ENCODE results near the gene SNU13. TPM values are rescaled to one million over a fixed set of nuclear protein-coding genes. Genes with fewer than 3 reads are reported as not detected.
"Not testable (repeated sequence)": the region's sequence is repeated elsewhere in the genome, so short reads cannot be mapped to it uniquely, and the experiment has no call there.

SNU13 gene
- 133 and 136 TPM in 2 replicates for total RNA-seq (2014; rRNA removed; shearing (Covaris generic))

DNA sequence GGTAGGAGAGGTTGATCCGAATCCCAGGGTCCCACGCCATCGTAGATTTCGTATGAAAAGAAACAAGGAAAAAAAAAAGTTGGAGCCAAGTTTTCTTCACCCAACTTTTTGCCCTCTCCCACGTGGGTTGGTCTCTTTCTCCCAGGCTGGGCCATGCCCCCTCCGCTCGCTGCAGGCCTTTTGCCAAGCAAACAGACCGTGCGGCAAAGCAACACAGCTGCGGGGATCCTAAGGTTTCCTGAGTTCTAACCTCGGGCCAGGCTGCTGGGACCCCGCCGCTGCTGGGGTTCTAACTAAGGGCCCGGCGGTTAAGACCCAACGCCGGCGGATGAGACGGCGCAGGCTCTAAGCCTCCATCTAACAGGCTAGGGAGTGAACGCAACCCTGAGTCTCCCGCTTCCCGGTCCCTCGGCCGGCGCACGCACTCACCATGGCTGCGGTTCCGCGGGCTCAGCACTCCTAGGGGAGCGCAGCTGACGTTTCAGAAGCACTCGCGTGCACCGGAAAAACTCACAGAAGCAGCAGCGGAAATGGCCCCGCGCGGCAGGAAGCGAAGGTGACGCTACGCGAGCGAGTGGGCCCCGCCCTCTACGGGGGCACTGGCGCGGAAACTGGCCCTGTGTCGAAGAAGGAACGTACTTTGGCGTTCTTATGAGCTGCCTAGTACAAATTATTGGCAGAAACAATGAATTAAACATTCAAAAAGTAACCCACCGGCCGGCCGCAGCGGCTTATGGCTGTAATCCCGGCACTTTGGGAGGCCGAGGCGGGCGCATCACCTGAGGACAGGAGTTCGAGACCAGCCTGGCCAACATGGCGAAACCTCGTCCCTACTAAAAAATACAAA, at the start of gene SNU13:
Gene SNU13 (minus strand): TSS at position 503 of the 847 bp plus-strand sequence. CDS start 71 bp downstream, at position 432.
- no peaks in the 10 kb centered on the region for H3K27me3 ChIP-seq
- H3K9me3 ChIP-seq (replicated peaks), result no peaks in the 10 kb centered on the region
- peak within 1 kb of the TSS; percentile 71 for H3K4me3 ChIP-seq
- H3K4me1 ChIP-seq, result no peaks in the 10 kb centered on the region; the same call in 1 of the 2 replicates
- no peaks in the 10 kb centered on the region for H3K36me3 ChIP-seq
- peak within 1 kb of the TSS; percentile 62 for H3K27ac ChIP-seq
- DNase-seq, result peak; percentile 89 to 92

DNA sequence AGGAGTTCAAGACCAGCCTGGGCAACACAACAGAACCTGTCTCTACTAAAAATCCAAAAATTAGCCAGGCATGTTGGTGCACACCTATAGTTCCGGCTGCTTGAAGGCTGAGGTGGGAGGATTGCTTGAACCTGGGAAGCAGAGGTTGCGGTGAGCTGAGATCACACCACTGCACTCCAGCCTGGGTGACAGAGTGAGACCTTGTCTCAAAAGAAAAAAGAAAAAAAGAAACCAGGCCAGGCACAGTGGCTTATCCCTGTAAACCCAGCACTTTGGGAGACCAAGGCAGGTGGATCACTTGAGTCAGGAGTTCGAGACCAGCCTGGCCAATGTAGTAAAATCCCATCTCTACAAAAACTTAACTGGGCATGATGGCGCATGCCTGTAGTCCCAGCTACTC, 44.6 kb upstream of the SNU13 start:
- H3K36me3 ChIP-seq; H3K4me1 ChIP-seq; H3K4me3 ChIP-seq; H3K27me3 ChIP-seq; H3K27ac ChIP-seq; H3K9me3 ChIP-seq (replicated peaks); DNase-seq: not testable (repeated sequence)

DNA sequence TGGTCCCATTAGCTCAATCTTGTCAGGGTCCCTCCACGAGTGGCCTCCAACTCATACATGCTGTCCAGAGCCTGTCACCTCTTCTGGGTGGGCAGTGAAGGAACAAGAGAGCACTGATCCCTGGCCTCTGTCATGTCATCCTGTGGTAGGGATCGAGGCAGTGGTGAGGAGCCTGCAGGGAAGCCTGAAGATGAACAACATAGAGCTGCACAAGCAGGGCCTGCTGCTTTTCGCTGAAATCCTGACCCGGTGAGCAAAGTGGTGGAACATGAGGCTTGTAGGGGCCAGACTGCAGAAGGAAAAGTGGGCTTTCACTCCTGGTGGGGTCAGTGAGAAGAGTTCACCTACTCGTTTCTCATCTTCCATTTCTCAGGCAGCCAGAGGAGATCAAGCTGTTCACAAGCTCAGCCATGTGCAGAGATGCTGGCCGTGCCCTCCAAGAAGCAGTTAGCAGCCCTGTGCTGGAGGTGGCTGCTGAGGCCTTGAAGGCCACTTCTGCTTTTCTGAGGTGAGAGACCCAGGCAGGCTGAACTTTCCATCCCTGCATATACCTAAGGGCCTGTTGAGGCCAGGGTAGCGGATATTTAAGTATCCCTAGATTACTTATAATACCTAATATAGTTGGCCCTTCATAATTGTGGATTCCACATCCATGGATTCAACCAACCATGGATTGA, 43.6 kb upstream of the SNU13 start:
- no peaks in the 10 kb centered on the region for H3K9me3 ChIP-seq (replicated peaks)
- no peaks in the 10 kb centered on the region for H3K36me3 ChIP-seq
- H3K27ac ChIP-seq, result no peak overlapping the region
- no peak for DNase-seq
- H3K4me1 ChIP-seq, result no peaks in the 10 kb centered on the region
- H3K4me3 ChIP-seq, result no peak overlapping the region
- no peaks in the 10 kb centered on the region for H3K27me3 ChIP-seq

DNA sequence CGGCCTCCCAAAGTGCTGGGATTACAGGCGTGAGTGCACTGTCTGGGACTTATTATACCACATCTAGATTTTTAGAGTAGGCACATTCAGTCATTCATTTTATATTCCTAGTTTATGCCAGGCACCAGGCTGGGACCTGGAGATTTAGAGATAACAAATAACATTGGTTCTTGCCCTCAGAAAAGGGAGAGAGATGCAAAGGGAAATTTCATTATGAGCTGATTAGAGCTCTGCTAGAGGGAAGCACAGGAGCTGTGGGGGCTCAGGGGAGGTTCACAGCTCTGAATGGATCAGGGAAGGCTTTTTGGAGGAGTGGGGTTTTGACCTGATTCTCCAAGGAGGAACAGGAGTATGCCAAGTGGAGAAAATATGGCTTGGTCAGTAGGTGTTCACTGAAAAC, 42.9 kb upstream of the SNU13 start:
- Histone ChIP-seq H3K9me3 (replicated peaks) (no peaks in the 10 kb centered on the region), H3K4me1 (no peaks in the 10 kb centered on the region), H3K36me3 (no peaks in the 10 kb centered on the region), H3K27ac (no peak overlapping the region), H3K4me3 (no peak overlapping the region), H3K27me3 (no peaks in the 10 kb centered on the region)
- DNase-seq, result no peak

DNA sequence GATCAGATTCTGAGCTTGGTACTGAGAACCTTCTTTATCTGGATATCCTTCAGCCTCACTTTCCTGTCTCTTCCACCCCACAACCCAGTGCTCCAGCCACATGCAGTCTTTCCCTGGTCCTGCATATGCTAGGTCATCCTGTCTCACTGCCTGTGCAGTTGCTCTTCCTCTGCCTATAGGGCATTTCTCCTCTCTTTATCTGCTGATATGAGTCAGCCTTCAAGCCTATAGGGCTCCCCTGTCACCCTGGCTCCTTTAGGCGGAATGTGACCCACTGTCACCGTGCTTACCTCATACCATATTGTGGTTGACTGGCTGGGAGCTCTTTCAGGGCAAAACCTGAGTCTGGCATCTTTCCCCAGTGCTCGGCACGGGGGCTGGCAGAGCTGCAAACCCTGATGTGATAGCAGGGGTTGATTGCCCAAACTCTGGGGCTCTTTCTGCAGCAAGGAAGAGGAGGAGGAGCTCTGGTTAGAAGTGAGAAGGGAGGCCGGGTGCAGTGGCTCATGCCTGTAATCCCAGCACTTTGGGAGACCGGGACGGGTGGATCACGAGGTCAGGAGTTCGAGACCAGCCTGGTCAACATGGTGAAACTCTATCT, 36.9 kb upstream of the SNU13 start:
- Histone ChIP-seq H3K4me1 (no peaks in the 10 kb centered on the region), H3K4me3 (no peak overlapping the region), H3K27me3 (no peaks in the 10 kb centered on the region), H3K9me3 (replicated peaks) (no peaks in the 10 kb centered on the region), H3K27ac (no peak overlapping the region), H3K36me3 (no peaks in the 10 kb centered on the region)
- DNase-seq, result peak; percentile 23 to 24

DNA sequence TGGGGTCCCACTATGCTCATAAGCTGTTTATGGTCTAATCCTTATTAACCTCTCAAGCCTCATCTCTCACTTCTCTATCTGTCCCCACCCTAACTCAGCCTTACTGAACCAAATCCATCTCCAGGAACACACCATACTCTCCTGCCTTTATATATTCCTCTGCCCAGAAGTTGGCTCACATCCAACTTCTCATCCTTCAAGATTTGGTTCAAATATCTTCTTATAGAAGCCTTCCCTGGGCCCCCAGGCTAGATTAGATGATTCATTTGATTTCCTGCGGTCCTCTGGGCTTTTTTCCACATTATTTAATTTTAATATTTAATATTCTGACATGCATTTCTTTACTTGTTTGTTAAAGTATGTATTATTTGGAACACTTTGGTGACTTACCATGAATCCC, 33.8 kb upstream of the SNU13 start:
- H3K27ac ChIP-seq, result no peak overlapping the region
- H3K9me3 ChIP-seq (replicated peaks), result no peaks in the 10 kb centered on the region
- H3K4me1 ChIP-seq, result no peaks in the 10 kb centered on the region
- H3K4me3 ChIP-seq, result no peak overlapping the region
- DNase-seq, result no peak
- H3K36me3 ChIP-seq, result no peaks in the 10 kb centered on the region
- no peaks in the 10 kb centered on the region for H3K27me3 ChIP-seq

DNA sequence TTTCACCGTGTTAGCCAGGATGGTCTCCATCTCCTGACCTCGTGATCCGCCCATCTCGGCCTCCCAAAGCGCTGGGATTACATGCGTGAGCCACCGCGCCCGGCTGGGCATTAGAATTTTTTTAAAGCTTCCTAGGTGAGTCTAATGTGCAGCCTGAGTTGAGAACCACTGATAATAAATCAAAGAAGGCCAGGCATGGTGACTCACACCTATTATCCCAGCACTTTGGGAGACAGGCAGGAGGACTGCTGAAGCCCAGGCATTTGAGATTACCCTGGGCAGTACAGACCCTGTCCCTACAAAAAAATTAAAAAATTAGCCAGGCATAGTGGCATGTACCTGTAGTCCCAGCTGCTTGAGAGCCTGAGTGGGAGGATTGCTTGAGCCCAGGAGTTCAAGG, 24.3 kb upstream of the SNU13 start:
- Histone ChIP-seq H3K9me3 (replicated peaks) (no peaks in the 10 kb centered on the region), H3K27ac (no peak overlapping the region), H3K4me3 (no peak overlapping the region), H3K36me3 (no peaks in the 10 kb centered on the region), H3K4me1 (no peaks in the 10 kb centered on the region), H3K27me3 (no peaks in the 10 kb centered on the region)
- DNase-seq, result no peak

DNA sequence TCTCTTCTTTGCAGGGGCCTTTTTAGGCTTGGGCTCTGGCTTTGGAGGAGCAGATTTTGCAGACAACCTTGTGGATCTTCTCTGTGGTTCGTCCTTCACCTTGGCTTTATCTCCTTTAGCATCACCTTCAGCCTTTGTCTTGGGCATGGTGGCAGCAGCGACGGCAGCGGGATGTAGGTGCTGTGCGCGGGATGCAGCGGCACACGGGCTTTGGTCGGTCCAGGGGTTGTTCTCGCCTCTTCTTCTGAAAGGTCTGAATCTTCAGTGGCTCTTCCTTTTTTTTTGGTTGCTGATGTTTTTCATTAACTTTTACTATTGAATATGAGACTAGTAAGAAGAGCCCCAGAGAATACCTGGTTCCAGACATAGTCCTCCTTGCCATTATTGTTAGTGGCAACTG, 20.7 kb upstream of the SNU13 start:
- no peak for DNase-seq
- Histone ChIP-seq H3K36me3 (no peaks in the 10 kb centered on the region), H3K9me3 (replicated peaks) (no peaks in the 10 kb centered on the region), H3K4me1 (no peaks in the 10 kb centered on the region), H3K4me3 (no peak overlapping the region), H3K27ac (no peak overlapping the region), H3K27me3 (no peaks in the 10 kb centered on the region)

DNA sequence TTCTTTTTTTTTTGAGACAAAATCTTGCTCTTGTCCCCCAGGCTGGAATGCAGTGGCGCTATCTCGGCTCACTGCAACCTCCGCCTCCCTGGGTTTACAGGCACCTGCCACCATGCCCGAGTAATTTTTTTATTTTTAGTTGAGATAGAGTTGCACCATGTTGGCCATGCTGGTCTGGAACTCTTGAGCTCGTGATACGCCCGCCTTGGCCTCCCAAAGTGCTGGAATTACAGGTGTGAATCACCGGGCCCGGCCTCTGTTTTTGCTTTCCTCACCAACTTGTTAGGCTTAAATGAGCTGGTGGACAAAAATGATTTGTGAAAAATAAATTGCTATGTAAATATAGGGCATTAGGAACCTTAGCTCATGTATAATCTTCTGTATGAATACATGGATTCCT, 14.1 kb upstream of the SNU13 start:
- no peak for DNase-seq
- no peaks in the 10 kb centered on the region for H3K36me3 ChIP-seq
- no peak overlapping the region for H3K27ac ChIP-seq
- no peaks in the 10 kb centered on the region for H3K9me3 ChIP-seq (replicated peaks)
- H3K4me1 ChIP-seq, result no peaks in the 10 kb centered on the region
- H3K4me3 ChIP-seq, result no peak overlapping the region
- H3K27me3 ChIP-seq, result no peaks in the 10 kb centered on the region

DNA sequence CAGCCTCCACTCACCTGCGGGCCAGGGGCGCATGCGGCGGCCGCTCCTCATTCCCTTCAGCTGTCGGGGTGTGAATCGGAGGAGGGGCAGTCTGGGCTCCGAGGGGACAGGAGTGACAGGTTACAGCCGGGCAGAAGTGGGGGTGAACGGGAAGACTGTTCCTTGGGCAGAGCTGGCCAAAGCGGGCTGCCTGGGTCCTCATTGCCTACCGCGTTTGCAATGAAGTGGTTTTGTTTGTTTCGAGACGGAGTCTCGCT, 11.4 kb upstream of the SNU13 start:
- Histone ChIP-seq H3K27me3 (no peaks in the 10 kb centered on the region), H3K4me3 (no peak overlapping the region), H3K36me3 (no peaks in the 10 kb centered on the region), H3K4me1 (peaks cover 3% of the 10 kb centered on the region; the same call in 1 of the 2 replicates), H3K9me3 (replicated peaks) (no peaks in the 10 kb centered on the region), H3K27ac (no peak overlapping the region)
- DNase-seq, result no peak

DNA sequence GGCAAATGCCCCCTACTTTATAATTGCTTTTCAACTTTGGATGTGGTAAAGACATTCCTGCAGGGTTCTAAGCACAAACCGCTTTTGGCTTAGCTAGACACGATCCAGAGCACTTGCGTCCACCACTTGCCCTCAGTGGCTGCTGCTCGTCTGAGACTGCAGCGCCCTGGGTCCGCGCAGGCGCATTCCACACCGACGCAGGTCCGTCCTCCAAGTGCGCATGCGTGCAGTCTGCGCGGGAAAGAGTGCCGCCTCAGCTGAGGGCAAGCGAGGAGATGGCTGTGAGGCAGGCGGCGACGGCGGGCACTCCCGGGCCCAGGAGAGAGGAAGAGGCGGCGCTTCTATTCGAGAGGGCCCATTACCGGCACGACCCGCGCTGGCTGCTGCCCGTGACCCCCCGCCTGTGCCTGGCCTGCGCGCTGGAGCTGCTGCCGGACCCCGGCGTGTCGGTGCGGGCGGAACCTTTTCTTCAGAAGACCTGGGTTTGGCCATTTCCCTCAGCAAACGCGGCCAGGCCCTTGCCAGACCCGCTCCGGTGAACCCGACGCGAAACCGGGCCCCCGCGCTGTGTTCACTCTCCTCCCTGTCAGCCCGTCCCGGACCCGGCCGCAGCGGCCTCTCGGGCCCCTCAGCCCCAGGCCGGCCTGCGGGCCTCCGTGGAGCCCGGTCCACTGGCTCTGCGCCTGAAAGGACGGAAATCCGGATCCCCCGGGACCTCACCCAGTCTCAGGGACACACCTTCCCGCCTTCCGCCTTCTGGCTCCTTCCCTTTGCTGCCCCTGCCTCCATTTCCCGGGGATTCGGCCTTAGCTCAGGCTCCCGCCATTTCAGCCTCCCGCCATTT, 10.8 kb upstream of the SNU13 start, which contains the start of gene MEI1:
Gene MEI1 (plus strand): TSS at position 240 of the 844 bp plus-strand sequence. CDS start 36 bp downstream, at position 276.
- Histone ChIP-seq H3K9me3 (replicated peaks) (no peaks in the 10 kb centered on the region), H3K27me3 (no peaks in the 10 kb centered on the region), H3K36me3 (no peaks in the 10 kb centered on the region), H3K4me1 (peaks cover 3% of the 10 kb centered on the region; the same call in 1 of the 2 replicates), H3K4me3 (no peak within 1 kb of the TSS), H3K27ac (no peak within 1 kb of the TSS)
- no peak for DNase-seq

DNA sequence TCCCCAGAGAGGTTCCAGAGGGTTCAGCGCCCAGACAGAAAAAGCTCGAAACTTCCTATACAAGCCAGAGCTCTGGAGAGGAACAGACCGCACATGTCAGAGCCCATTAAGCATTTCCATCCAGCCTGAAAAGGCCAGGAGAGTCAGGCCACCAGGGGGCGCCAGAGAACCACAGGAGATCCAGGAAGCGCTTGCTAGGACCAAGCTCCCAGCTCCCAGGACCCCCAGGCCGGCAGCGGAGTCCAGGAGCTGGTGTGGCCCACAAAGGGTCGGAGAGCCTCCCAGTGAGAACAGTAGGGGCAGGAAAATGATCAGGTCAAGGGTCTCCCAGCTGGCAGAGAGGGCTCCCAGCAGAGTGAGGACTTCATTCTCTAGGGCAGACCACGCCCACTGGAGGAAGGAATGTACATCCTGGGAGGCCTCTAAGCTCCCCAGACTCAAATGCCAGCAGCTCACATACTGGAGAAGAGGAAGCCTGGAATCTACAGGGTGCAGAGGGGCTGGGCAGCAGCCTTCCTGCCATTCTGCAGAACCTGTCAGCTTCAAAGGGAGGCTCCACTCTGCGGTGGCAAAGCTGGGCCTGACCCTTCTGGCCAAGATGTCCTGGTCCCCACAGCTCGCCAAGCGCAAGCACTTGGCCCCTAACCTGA, 8.6 kb upstream of the SNU13 start:
- Histone ChIP-seq H3K9me3 (replicated peaks) (no peaks in the 10 kb centered on the region), H3K4me3 (peak overlapping the region; percentile 19)

DNA sequence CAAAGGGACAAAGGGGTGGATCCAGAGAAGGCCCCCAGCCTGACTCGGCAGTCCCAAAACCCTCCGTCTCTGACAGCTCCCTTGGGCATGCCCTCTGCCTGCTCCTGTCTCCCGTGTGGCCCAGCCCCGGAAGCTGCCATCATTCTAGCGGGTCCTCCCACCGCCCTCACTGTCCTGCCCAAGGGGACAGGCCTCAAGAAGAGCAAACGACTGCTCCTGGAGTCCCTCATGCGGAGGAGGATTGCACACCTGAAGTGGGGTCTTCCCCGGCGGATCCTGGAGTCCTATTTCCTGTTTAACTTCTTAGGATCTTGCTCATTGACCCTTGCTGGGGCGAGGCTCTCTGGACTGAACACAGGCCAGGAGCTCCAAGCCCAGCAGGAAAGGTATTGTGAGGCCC, 8.0 kb upstream of the SNU13 start:
- H3K4me1 ChIP-seq, result peaks cover 3% of the 10 kb centered on the region; the same call in 1 of the 2 replicates
- no peaks in the 10 kb centered on the region for H3K27me3 ChIP-seq
- H3K27ac ChIP-seq, result no peak overlapping the region
- no peaks in the 10 kb centered on the region for H3K9me3 ChIP-seq (replicated peaks)
- H3K4me3 ChIP-seq, result peak overlapping the region; percentile 19; the same call in 1 of the 2 replicates
- no peaks in the 10 kb centered on the region for H3K36me3 ChIP-seq
- DNase-seq, result peak in 1 of 2 experiments; percentile 8

More for the DNA sequence above, 8.6 kb upstream of the SNU13 start:
- no peaks in the 10 kb centered on the region for H3K36me3 ChIP-seq
- H3K27ac ChIP-seq, result no peak overlapping the region
- DNase-seq, result peak; percentile 90 to 95
- peaks cover 3% of the 10 kb centered on the region; the same call in 1 of the 2 replicates for H3K4me1 ChIP-seq
- no peaks in the 10 kb centered on the region for H3K27me3 ChIP-seq

DNA sequence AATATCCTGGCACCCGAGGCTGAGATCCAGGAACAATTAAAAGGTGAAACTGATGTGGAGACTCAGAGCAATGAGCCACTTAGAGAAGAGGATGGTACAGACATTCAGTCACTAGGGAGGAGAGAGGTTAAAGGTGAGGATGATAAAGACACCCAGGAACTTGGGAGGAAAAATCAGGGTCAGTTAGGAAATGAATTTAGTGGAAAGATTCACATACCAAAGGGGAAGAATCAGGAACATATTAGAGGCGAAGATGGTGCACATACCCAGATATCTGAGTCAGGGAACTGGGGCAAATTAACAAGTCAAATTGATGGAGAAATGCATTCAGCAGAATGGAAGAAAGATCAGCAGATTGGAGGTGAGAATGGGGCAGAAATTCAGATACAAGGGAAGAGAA, 6.5 kb upstream of the SNU13 start:
- H3K4me1 ChIP-seq, result peaks cover 3% of the 10 kb centered on the region; the same call in 1 of the 2 replicates
- no peak for DNase-seq
- no peaks in the 10 kb centered on the region for H3K9me3 ChIP-seq (replicated peaks)
- H3K27me3 ChIP-seq, result no peaks in the 10 kb centered on the region
- no peak overlapping the region for H3K4me3 ChIP-seq
- no peak overlapping the region for H3K27ac ChIP-seq
- H3K36me3 ChIP-seq, result no peaks in the 10 kb centered on the region
